Neuronal stem cell (in vitro differentiated cells): ENCODE measurements around the gene ZNF26.

Experiments
- DNase-seq: peaks from one replicate; pipeline ENCODE4 v3.0.0-alpha.2; 2013; ENCODE audit warnings: low spot score
- H2AFZ ChIP-seq: one replicate; pipeline ENCODE4 v1.6.1; 2013; ENCODE audit warnings: mild to moderate bottlenecking, low read length, inconsistent platforms
- H2AK5ac ChIP-seq: 2 replicates; pipeline ENCODE4 v1.6.1; 2013; ENCODE audit warnings: low read depth, mild to moderate bottlenecking, inconsistent platforms, low read length, moderate library complexity, mixed read lengths
- H2BK120ac ChIP-seq: 2 replicates; pipeline ENCODE4 v1.6.1; 2013; ENCODE audit warnings: low read depth, mild to moderate bottlenecking, inconsistent platforms, low read length, moderate library complexity, mixed read lengths
- H2BK12ac ChIP-seq: one replicate; pipeline ENCODE4 v1.6.1; 2013; ENCODE audit warnings: low read length, inconsistent platforms
- H2BK15ac ChIP-seq: 2 replicates; pipeline ENCODE4 v1.6.1; 2013; ENCODE audit warnings: mild to moderate bottlenecking, low read length, inconsistent platforms, mixed read lengths
- H2BK5ac ChIP-seq: one replicate; pipeline ENCODE4 v1.6.1; 2013; ENCODE audit warnings: inconsistent platforms, mild to moderate bottlenecking, low read length, moderate library complexity
- H3K14ac ChIP-seq: one replicate; pipeline ENCODE4 v1.6.1; 2013; ENCODE audit warnings: low read length, inconsistent platforms
- H3K18ac ChIP-seq: 2 replicates; pipeline ENCODE4 v1.6.1; 2013; ENCODE audit warnings: low read length, inconsistent platforms
- H3K23ac ChIP-seq: 2 replicates; pipeline ENCODE4 v1.6.1; 2013; ENCODE audit warnings: low read depth, mild to moderate bottlenecking, mixed read lengths, low read length, inconsistent platforms; ENCODE audit not compliant: poor library complexity
- H3K27ac ChIP-seq: replicated peaks from 3 replicates; pipeline ENCODE4 v1.5.1; 2013; ENCODE audit warnings: low read length, inconsistent platforms
- H3K27me3 ChIP-seq, 3 experiments: 2 replicates each; pipeline ENCODE4 v1.6.1; 2013; ENCODE audit warnings: low read length in 3 of 3, mild to moderate bottlenecking in 2 of 3, inconsistent platforms in 1 of 3, low read depth in 1 of 3, mixed read lengths in 1 of 3, moderate library complexity in 1 of 3; ENCODE audit not compliant: control insufficient read depth in 3 of 3, insufficient read depth in 3 of 3
- H3K36me3 ChIP-seq, 2 donors: replicated peaks in 1 of 2; 2 replicates each; pipeline ENCODE4 v1.6.1; 2013; ENCODE audit warnings: low read length in 2 of 2; ENCODE audit not compliant: control insufficient read depth in 2 of 2, insufficient read depth in 2 of 2
- H3K4ac ChIP-seq: 2 replicates; pipeline ENCODE4 v1.6.1; 2013; ENCODE audit warnings: inconsistent platforms, mild to moderate bottlenecking, low read length, moderate library complexity
- H3K4me1 ChIP-seq, 2 donors: 1 replicate in 1 of 2; 2 replicates in 1 of 2; pipeline ENCODE4 v1.6.1; 2013; ENCODE audit warnings: low read length in 2 of 2, low read depth in 1 of 2; ENCODE audit not compliant: control insufficient read depth in 2 of 2, insufficient read depth in 1 of 2
- H3K4me2 ChIP-seq: one replicate; pipeline ENCODE4 v1.6.1; 2013; ENCODE audit warnings: mild to moderate bottlenecking, low read length, inconsistent platforms; ENCODE audit not compliant: insufficient read depth, poor library complexity, severe bottlenecking
- H3K4me3 ChIP-seq, 2 donors: 2 replicates each; pipeline ENCODE4 v1.5.1; 2013; ENCODE audit warnings: low read length in 2 of 2, mild to moderate bottlenecking in 2 of 2, inconsistent platforms in 1 of 2, moderate library complexity in 1 of 2
- H3K79me1 ChIP-seq: one replicate; pipeline ENCODE4 v1.6.1; 2013; ENCODE audit warnings: low read depth, mild to moderate bottlenecking, inconsistent platforms, low read length, moderate library complexity
- H3K9ac ChIP-seq: one replicate; pipeline ENCODE4 v1.6.1; 2013; ENCODE audit warnings: mild to moderate bottlenecking, low read depth, low read length, inconsistent platforms; ENCODE audit not compliant: poor library complexity
- H3K9me3 ChIP-seq, 2 donors: replicated peaks in 1 of 2; 2 replicates each; pipeline versions ENCODE3 to v1.6.1; 2013; ENCODE audit warnings: low read length in 2 of 2, mild to moderate bottlenecking in 2 of 2, inconsistent platforms in 1 of 2, low read depth in 1 of 2, mixed read lengths in 1 of 2, moderate library complexity in 1 of 2; ENCODE audit not compliant: control insufficient read depth in 2 of 2, insufficient read depth in 1 of 2
- H4K8ac ChIP-seq: one replicate; pipeline ENCODE4 v1.6.1; 2013; ENCODE audit warnings: low read depth, mild to moderate bottlenecking, inconsistent platforms, low read length, moderate library complexity
- H4K91ac ChIP-seq: one replicate; pipeline ENCODE4 v1.6.1; 2013; ENCODE audit warnings: low read length, low read depth, mild to moderate bottlenecking, inconsistent platforms; ENCODE audit not compliant: poor library complexity
- WGBS, 2 donors: extraction: QIAGEN DNeasy Blood & Tissue Kit; methylation state at CpG; one replicate each; pipeline ENCODE4 v1.1.7; 2013; ENCODE audit warnings: missing lambda C conversion rate in 2 of 2, mixed read lengths in 1 of 2; ENCODE audit not compliant: insufficient read length in 2 of 2, insufficient replicate concordance in 1 of 2; ENCODE audit errors: extremely low coverage in 2 of 2; 5-methylcytosine and 5-hydroxymethylcytosine counted together

The ZNF26 gene

DNA sequence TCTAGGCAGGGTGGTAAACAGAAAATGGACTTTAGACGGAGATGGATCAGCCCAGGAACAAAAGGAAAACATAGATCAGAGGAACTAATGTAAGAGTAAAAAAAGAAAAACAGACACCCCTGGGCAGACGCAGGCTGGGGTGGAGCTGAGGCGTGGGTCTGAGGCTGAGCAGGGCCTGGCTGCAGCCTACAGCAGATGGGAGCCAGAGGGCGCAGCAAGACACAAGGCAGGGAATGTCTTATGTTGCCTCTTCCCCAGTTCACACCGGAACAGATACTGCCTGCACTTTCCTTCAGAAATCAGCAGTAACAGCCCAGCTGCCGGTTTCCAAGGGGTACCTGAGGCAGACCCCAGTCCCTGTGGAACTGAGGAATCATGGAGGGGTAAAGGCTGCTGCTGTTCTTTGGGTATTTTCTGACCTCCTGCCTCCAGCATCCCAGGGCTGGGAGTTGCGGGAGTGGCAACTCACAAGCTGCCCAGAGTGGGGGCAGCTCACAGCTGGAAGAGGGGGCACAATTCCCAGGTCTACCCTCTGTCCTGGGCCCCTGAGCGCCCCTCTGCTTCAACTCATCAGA, 39.8 kb upstream of the ZNF26 start:
- H3K79me1 ChIP-seq = peaks cover 7% of the 10 kb centered on the region
- no peak overlapping the region for H4K8ac ChIP-seq
- WGBS, 2 donors = no CpG with 5 or more reads among the region's 8 CpGs
- no peak overlapping the region for H2AFZ ChIP-seq
- no peak overlapping the region for H2BK5ac ChIP-seq
- no peak overlapping the region for H2BK120ac ChIP-seq
- H3K9me3 ChIP-seq = peaks cover 62 to 95% of the 10 kb centered on the region in 2 donors
- no peak overlapping the region for H4K91ac ChIP-seq
- no peak overlapping the region for H3K18ac ChIP-seq
- H3K36me3 ChIP-seq = peaks cover 52 to 83% of the 10 kb centered on the region in 2 donors
- no peak overlapping the region for H3K4me3 ChIP-seq
- no peaks in the 10 kb centered on the region for H3K4me1 ChIP-seq
- H3K27me3 ChIP-seq = no peaks in the 10 kb centered on the region
- H2BK12ac ChIP-seq = no peak overlapping the region
- H3K14ac ChIP-seq = no peak overlapping the region
- H2AK5ac ChIP-seq = no peak overlapping the region
- H2BK15ac ChIP-seq = no peak overlapping the region
- DNase-seq = no peak
- H3K9ac ChIP-seq = no peak overlapping the region
- H3K23ac ChIP-seq = no peak overlapping the region
- no peak overlapping the region for H3K27ac ChIP-seq
- no peak overlapping the region for H3K4me2 ChIP-seq
- no peak overlapping the region for H3K4ac ChIP-seq

DNA sequence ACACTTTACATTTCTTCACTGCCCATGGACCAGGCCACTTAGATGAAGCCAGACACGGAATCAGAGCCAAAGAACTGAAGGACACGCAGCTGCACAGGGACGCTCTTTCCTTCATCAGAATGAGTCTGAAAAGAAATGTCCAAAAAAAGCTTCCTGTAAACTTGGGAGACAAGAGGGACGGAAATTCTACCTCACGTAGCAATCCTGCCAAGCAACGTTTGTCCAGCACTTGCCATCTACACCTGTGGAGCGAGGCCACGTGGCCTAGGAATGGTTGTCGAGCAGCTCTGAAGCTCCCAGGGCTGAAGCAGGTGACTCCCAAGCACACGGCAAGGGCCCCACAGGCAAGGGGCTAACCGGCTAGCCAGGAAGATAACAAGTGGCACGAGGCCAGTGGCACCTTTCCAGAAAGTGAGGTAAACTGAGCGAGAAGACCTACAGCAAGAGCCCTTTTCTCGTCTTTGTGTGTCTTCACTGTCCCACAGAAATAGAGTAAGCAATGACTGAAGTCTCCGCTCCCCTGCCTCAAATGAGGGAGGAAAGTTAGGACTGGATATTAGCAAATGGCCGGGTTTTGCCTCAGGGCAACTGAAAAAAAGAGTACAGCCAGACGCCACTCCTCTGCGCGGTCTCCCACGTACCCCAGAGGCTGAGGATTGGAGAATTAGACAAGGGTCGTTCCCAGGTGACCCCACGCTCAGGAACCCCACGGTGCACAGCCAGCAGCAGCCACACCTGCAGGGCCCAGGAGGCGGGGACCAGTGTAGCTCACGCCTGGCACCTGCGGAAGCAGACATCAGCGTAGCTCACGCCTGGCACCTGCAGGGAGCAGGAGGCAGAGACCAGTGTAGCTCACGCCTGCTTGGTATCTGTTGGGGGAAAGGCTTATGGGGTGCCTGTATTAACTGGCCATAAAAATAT, 37.8 kb upstream of the ZNF26 start:
- Histone ChIP-seq H3K27ac (no peak overlapping the region), H3K79me1 (peaks cover 13% of the 10 kb centered on the region), H2BK15ac (no peak overlapping the region), H2AFZ (no peak overlapping the region), H3K27me3 (no peaks in the 10 kb centered on the region), H2BK120ac (no peak overlapping the region), H3K18ac (no peak overlapping the region), H3K14ac (peak overlapping the region; percentile 28), H3K36me3 (peaks cover 41 to 63% of the 10 kb centered on the region in 2 donors), H3K23ac (peak overlapping the region; percentile 22), H3K9ac (no peak overlapping the region), H4K91ac (no peak overlapping the region), H4K8ac (no peak overlapping the region), H2AK5ac (no peak overlapping the region), H3K4me2 (no peak overlapping the region), H3K4me3 (no peak overlapping the region), H2BK5ac (no peak overlapping the region), H3K4me1 (no peaks in the 10 kb centered on the region), H3K9me3 (peaks cover 59 to 94% of the 10 kb centered on the region in 2 donors), H3K4ac (no peak overlapping the region), H2BK12ac (no peak overlapping the region)
- no CpG with 5 or more reads among the region's 29 CpGs for WGBS, 2 donors
- no peak for DNase-seq

DNA sequence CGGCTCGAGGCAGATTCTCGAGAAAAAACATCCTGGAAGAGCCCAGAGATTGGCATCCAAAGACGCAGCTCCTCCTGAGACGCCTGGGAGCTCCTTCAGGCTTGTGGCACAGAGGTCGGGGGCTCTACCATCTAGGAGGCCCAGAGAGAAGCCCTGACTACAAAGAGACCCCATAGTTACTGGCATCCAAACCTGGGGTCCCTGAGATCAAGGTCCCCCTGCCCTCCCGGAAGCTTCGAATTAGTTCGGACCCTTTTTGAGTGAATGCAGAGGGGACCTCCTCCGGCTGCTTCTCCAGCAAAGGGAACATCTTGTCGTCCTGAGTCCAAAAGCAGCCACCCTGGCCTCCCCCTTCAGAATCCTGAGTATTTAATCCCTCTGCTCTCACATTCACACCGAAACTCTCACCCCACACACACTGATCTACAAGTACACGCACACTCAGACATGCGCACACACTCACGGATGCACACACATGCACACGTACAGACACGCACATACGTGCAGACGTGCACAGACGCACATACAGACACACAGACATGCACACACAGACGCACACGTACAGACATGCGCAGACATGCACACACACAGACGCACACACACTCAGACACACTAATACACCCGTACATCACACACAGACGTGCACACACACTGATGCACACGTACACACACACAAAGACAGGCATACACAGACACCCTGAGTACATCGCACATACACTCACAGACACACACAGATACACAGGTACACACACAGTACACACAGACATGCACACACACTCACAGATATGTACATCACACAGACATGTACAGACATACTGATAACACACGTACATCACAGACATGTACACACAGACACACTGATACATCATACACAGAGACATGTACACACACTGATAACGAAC, 36.0 kb upstream of the ZNF26 start:
- Histone ChIP-seq H3K9ac (no peak overlapping the region), H2BK12ac (no peak overlapping the region), H3K4me3 (peak overlapping the region in 1 of 2 donors; percentile 69), H3K79me1 (peaks cover 14% of the 10 kb centered on the region), H4K91ac (no peak overlapping the region), H3K9me3 (peaks cover 58 to 92% of the 10 kb centered on the region in 2 donors), H3K27me3 (no peaks in the 10 kb centered on the region), H3K36me3 (peaks cover 28 to 45% of the 10 kb centered on the region in 2 donors), H2AK5ac (no peak overlapping the region), H2BK120ac (no peak overlapping the region), H2BK15ac (no peak overlapping the region), H3K4me2 (no peak overlapping the region), H2AFZ (no peak overlapping the region), H2BK5ac (no peak overlapping the region), H3K23ac (no peak overlapping the region), H3K27ac (no peak overlapping the region), H3K18ac (no peak overlapping the region), H3K4me1 (peaks cover 0 to 1% of the 10 kb centered on the region in 2 donors), H3K4ac (no peak overlapping the region), H4K8ac (peak overlapping the region; percentile 33), H3K14ac (no peak overlapping the region)
- WGBS, 2 donors = no CpG with 5 or more reads among the region's 30 CpGs
- DNase-seq = no peak
